SK-N-SH treated with all-trans-retinoic acid at 6 μM for 48 hours (cell line): ENCODE measurements around the gene DLX6.

Experiments used
- ATAC-seq: fragments of 200-7000 bp; cut with Tn5 transposase; 3 replicates; pipeline ENCODE4 v1.9.1; 2020; ENCODE audit warnings: mild to moderate bottlenecking, moderate library complexity
- ARNTL ChIP-seq: fragments of 450-650 bp; formaldehyde crosslinking; IDR thresholded peaks from 2 replicates; pipeline ENCODE4 v1.5.0; 2020; ENCODE audit warnings: low read depth, mild to moderate bottlenecking, moderate library complexity, borderline replicate concordance
- BACH2 ChIP-seq: fragments of 250-450 bp; sonication (Bioruptor Pico); IDR thresholded peaks from 2 replicates; pipeline ENCODE4 v1.9.0; 2021; ENCODE audit warnings: mild to moderate bottlenecking, borderline replicate concordance
- GLIS3 ChIP-seq: fragments of 250-450 bp; sonication (Bioruptor Pico); IDR thresholded peaks from 2 replicates; pipeline ENCODE4 v1.5.0; 2020; ENCODE audit warnings: mild to moderate bottlenecking, moderate library complexity
- ISL1 ChIP-seq: fragments of 250-450 bp; sonication (Bioruptor Pico); IDR thresholded peaks from 2 replicates; pipeline ENCODE4 v2.1.2; 2022; ENCODE audit warnings: mild to moderate bottlenecking, moderate library complexity
- OSR1 ChIP-seq: fragments of 250-450 bp; sonication (Bioruptor Pico); IDR thresholded peaks from 2 replicates; pipeline ENCODE4 v1.8.0; 2022; ENCODE audit warnings: moderate library complexity, mild to moderate bottlenecking, inconsistent platforms
- PPARA ChIP-seq: fragments of 250-450 bp; sonication (Bioruptor Pico); IDR thresholded peaks from 2 replicates; pipeline ENCODE4 v1.5.0; 2020; ENCODE audit warnings: mild to moderate bottlenecking, borderline replicate concordance
- RARB ChIP-seq: fragments of 250-450 bp; sonication (Bioruptor Pico); IDR thresholded peaks from 2 replicates; pipeline ENCODE4 v1.8.0; 2021; ENCODE audit warnings: mild to moderate bottlenecking, moderate library complexity
- TCF4 ChIP-seq: fragments of 250-450 bp; sonication (Bioruptor Pico); IDR thresholded peaks from 2 replicates; pipeline ENCODE4 v1.8.0; 2021; ENCODE audit warnings: mild to moderate bottlenecking, moderate library complexity, borderline replicate concordance
- TOX ChIP-seq: fragments of 250-450 bp; sonication (Bioruptor Pico); IDR thresholded peaks from 2 replicates; pipeline ENCODE4 v1.8.0; 2021; ENCODE audit warnings: mild to moderate bottlenecking, moderate library complexity, borderline replicate concordance
- ZC3H10 ChIP-seq: fragments of 250-450 bp; sonication (Bioruptor Pico); IDR thresholded peaks from 2 replicates; pipeline ENCODE4 v1.5.1; 2021; ENCODE audit warnings: mild to moderate bottlenecking, moderate library complexity
- ZFP3 ChIP-seq: fragments of 250-450 bp; sonication (Bioruptor Pico); IDR thresholded peaks from 2 replicates; pipeline ENCODE4 v1.5.0; 2020; ENCODE audit warnings: mild to moderate bottlenecking, moderate library complexity
- ZFP30 ChIP-seq: fragments of 450-650 bp; formaldehyde crosslinking; IDR thresholded peaks from 2 replicates; pipeline ENCODE4 v1.5.0; 2022; ENCODE audit warnings: mild to moderate bottlenecking, moderate library complexity
- ZNF565 ChIP-seq: fragments of 450-650 bp; formaldehyde crosslinking; conservative IDR thresholded peaks from 2 replicates; pipeline ENCODE4 v1.5.0; 2020; ENCODE audit warnings: low read depth, mild to moderate bottlenecking, moderate library complexity
- ZNF70 ChIP-seq: fragments of 450-650 bp; formaldehyde crosslinking; IDR thresholded peaks from 2 replicates; pipeline ENCODE4 v1.5.0; 2020; ENCODE audit warnings: mild to moderate bottlenecking, moderate library complexity
- TF ChIP-seq, protein P1 (sequence below): fragments of 250-450 bp; sonication (Bioruptor Pico); IDR thresholded peaks from 2 replicates; pipeline ENCODE4 v1.5.1; 2020; ENCODE audit warnings: low read depth, mild to moderate bottlenecking, moderate library complexity
- TF ChIP-seq, protein P2 (sequence below): fragments of 250-450 bp; sonication (Bioruptor Pico); IDR thresholded peaks from 2 replicates; pipeline ENCODE4 v1.5.1; 2021; ENCODE audit warnings: mild to moderate bottlenecking, moderate library complexity
- TF ChIP-seq, protein P3 (sequence below): fragments of 250-450 bp; sonication (Bioruptor Pico); IDR thresholded peaks from 2 replicates; pipeline ENCODE4 v1.8.0; 2020; ENCODE audit warnings: mild to moderate bottlenecking, moderate library complexity, borderline replicate concordance
- TF ChIP-seq, protein P4 (sequence below): fragments of 250-450 bp; sonication (Bioruptor Pico); IDR thresholded peaks from 2 replicates; pipeline ENCODE4 v1.8.0; 2021; ENCODE audit warnings: low read depth, mild to moderate bottlenecking, moderate library complexity, borderline replicate concordance
- TF ChIP-seq, protein P5 (sequence below): fragments of 250-450 bp; sonication (Bioruptor Pico); IDR thresholded peaks from 2 replicates; pipeline ENCODE4 v1.5.0; 2020; ENCODE audit warnings: mild to moderate bottlenecking, moderate library complexity

Gene DLX6

DNA sequence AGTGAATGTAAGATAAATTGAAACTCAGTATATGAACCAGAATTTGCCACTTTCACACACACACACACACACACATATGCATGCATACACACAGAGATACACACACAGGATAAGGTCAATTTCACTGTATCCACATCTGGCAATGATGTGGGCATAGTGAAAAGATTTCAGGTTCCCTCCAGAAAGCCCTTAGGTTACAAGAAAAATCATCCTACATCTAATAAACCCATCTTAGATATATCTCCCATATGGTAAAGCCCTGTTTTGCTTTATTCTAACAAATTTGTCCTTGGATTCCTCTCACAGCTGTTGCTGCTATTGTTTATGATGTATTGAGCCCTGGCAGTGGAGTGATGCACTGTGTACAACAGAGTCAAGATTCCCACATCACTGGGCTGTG is 27.9 kb upstream of the DLX6 start:
- TF ChIP-seq TCF4: peak; percentile 25; the same call in 1 of the 2 replicates
- no peak for TF ChIP-seq ZNF70 (CRISPR knock-in tag)
- no peak for ATAC-seq

DNA sequence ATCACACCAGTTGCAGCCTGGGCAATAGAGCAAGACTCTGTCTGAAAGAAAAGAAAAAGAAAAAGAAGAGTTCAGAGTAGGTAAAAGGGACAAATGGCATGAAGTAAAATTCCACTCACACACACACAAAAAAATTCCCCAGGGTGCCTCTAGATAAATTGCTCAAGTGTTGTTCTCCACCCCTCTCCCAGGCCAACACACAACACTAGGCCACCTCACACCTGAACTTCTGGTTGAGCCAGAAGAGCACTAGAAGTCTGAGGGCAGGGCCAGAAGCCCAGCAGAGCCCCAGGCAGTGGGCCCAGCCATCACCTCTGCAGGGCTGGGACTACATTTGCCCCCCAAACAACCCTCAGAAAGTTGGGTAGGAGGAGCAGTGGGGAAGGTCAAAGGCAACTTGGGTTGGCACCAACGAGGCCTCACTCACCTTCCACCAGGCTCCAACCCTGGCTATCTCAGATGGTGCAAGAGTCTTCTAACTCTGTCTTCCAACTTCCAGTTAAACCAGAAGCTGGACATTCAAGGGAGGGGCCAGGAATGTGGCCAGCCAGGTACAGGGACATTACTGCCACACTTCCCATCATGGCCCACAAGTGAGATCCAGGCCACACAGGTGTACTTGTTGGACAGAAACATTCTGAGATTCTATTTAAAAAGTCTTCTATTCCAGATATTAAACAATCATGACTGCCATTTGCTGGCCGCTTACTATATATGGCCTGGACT is 25.6 kb upstream of the DLX6 start:
- TF ChIP-seq RARB (no peak), GLIS3 (CRISPR knock-in tag) (no peak), PPARA (no peak), ZFP3 (CRISPR knock-in tag) (no peak), BACH2 (no peak), ZNF70 (CRISPR knock-in tag) (no peak)
- TF ChIP-seq, protein P1, sequence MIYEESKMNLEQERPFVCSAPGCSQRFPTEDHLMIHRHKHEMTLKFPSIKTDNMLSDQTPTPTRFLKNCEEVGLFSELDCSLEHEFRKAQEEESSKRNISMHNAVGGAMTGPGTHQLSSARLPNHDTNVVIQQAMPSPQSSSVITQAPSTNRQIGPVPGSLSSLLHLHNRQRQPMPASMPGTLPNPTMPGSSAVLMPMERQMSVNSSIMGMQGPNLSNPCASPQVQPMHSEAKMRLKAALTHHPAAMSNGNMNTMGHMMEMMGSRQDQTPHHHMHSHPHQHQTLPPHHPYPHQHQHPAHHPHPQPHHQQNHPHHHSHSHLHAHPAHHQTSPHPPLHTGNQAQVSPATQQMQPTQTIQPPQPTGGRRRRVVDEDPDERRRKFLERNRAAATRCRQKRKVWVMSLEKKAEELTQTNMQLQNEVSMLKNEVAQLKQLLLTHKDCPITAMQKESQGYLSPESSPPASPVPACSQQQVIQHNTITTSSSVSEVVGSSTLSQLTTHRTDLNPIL (CRISPR knock-in tag): no peak
- TF ChIP-seq, protein P2, sequence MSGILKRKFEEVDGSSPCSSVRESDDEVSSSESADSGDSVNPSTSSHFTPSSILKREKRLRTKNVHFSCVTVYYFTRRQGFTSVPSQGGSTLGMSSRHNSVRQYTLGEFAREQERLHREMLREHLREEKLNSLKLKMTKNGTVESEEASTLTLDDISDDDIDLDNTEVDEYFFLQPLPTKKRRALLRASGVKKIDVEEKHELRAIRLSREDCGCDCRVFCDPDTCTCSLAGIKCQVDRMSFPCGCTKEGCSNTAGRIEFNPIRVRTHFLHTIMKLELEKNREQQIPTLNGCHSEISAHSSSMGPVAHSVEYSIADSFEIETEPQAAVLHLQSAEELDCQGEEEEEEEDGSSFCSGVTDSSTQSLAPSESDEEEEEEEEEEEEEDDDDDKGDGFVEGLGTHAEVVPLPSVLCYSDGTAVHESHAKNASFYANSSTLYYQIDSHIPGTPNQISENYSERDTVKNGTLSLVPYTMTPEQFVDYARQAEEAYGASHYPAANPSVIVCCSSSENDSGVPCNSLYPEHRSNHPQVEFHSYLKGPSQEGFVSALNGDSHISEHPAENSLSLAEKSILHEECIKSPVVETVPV (CRISPR knock-in tag): no peak
- TF ChIP-seq, protein P3, sequence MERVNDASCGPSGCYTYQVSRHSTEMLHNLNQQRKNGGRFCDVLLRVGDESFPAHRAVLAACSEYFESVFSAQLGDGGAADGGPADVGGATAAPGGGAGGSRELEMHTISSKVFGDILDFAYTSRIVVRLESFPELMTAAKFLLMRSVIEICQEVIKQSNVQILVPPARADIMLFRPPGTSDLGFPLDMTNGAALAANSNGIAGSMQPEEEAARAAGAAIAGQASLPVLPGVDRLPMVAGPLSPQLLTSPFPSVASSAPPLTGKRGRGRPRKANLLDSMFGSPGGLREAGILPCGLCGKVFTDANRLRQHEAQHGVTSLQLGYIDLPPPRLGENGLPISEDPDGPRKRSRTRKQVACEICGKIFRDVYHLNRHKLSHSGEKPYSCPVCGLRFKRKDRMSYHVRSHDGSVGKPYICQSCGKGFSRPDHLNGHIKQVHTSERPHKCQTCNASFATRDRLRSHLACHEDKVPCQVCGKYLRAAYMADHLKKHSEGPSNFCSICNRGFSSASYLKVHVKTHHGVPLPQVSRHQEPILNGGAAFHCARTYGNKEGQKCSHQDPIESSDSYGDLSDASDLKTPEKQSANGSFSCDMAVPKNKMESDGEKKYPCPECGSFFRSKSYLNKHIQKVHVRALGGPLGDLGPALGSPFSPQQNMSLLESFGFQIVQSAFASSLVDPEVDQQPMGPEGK (CRISPR knock-in tag): no peak
- ATAC-seq: no peak

DNA sequence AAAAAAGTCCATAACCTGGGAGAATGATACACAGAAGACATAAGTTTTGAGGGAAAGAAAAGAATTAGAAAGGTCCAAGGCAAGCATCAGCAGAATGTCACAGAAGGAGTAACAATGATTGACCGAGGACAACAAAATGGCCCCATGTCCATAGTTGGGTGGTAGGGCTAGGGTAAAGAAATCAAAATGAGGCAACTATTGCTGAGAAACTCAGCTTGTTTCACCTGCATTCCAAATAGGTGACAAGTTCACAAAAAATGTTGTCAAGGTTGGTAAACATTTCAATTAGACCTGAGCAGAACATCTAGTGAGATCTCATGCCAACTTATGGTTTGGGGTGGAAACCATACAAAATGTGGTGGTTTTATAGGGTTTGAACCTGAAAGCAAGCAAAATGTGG is 22.8 kb upstream of the DLX6 start:
- ATAC-seq: no peak
- TF ChIP-seq ZC3H10 (CRISPR knock-in tag) (no peak), OSR1 (no peak), ZNF565 (CRISPR knock-in tag) (no peak), ZNF70 (CRISPR knock-in tag) (no peak), BACH2 (no peak), TOX (CRISPR knock-in tag) (no peak), ARNTL (no peak), PPARA (no peak), ISL1 (no peak)
- TF ChIP-seq, protein P1 (CRISPR knock-in tag): no peak
- TF ChIP-seq, protein P3 (CRISPR knock-in tag): no peak

DNA sequence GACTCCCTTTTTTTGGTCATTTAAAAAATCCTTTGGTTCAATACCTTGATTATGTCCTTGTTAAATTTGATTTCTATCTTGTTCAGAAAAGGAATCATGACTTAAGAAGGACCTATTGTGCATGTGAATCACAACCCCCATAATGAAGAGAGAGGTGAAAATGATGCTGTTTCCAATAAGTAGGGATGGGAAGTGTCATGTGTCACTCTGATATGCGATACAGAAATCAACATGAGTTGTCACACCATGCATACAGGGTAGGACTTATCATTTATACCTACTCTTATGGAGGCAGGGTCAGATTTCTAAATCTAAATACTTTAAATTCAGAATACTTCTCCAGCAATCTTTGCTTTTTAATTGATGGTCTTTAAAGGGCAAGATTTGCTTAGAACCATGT is 19.4 kb upstream of the DLX6 start:
- TF ChIP-seq, protein P3 (CRISPR knock-in tag): no peak
- no peak for TF ChIP-seq ZFP30 (CRISPR knock-in tag)
- TF ChIP-seq, protein P4, sequence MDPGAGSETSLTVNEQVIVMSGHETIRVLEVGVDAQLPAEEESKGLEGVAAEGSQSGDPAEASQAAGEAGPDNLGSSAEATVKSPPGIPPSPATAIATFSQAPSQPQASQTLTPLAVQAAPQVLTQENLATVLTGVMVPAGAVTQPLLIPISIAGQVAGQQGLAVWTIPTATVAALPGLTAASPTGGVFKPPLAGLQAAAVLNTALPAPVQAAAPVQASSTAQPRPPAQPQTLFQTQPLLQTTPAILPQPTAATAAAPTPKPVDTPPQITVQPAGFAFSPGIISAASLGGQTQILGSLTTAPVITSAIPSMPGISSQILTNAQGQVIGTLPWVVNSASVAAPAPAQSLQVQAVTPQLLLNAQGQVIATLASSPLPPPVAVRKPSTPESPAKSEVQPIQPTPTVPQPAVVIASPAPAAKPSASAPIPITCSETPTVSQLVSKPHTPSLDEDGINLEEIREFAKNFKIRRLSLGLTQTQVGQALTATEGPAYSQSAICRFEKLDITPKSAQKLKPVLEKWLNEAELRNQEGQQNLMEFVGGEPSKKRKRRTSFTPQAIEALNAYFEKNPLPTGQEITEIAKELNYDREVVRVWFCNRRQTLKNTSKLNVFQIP: no peak
- TF ChIP-seq, protein P5, sequence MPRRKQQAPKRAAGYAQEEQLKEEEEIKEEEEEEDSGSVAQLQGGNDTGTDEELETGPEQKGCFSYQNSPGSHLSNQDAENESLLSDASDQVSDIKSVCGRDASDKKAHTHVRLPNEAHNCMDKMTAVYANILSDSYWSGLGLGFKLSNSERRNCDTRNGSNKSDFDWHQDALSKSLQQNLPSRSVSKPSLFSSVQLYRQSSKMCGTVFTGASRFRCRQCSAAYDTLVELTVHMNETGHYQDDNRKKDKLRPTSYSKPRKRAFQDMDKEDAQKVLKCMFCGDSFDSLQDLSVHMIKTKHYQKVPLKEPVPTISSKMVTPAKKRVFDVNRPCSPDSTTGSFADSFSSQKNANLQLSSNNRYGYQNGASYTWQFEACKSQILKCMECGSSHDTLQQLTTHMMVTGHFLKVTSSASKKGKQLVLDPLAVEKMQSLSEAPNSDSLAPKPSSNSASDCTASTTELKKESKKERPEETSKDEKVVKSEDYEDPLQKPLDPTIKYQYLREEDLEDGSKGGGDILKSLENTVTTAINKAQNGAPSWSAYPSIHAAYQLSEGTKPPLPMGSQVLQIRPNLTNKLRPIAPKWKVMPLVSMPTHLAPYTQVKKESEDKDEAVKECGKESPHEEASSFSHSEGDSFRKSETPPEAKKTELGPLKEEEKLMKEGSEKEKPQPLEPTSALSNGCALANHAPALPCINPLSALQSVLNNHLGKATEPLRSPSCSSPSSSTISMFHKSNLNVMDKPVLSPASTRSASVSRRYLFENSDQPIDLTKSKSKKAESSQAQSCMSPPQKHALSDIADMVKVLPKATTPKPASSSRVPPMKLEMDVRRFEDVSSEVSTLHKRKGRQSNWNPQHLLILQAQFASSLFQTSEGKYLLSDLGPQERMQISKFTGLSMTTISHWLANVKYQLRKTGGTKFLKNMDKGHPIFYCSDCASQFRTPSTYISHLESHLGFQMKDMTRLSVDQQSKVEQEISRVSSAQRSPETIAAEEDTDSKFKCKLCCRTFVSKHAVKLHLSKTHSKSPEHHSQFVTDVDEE (CRISPR knock-in tag): no peak
- no peak for TF ChIP-seq ZNF565 (CRISPR knock-in tag)
- TF ChIP-seq ARNTL: no peak
- no peak for TF ChIP-seq ISL1
- TF ChIP-seq, protein P1 (CRISPR knock-in tag): no peak
- ATAC-seq: no peak
